AG04450 (cell line): Measurements from ENCODE around the gene DNM3. TPM values are rescaled to one million over a fixed set of nuclear protein-coding genes. Genes with fewer than 3 reads are reported as not detected.
"Not testable (repeated sequence)": the region's sequence is repeated elsewhere in the genome, so short reads cannot be mapped to it uniquely, and the experiment has no call there.

Experiments
- CTCF ChIA-PET: fragments of 300-600, 350-600 bp; formaldehyde crosslinking; extraction: SDS; loops from one replicate; lab custom pipeline; 2022; ENCODE audit warnings: antibody characterized with exemption, inconsistent platforms; lab: Charles Lee
- POLR2A ChIA-PET: fragments of 350-600 bp; formaldehyde crosslinking; extraction: SDS; loops from one replicate; lab custom pipeline; 2021; ENCODE audit warnings: antibody characterized with exemption, inconsistent platforms; lab: Yijun Ruan, JAX
- DNase-seq: peaks from one replicate; pipeline ENCODE4 v3.0.0-alpha.2; 2011; ENCODE audit warnings: low read depth, low spot score
- H3K27ac ChIP-seq: one replicate; pipeline ENCODE4 v1.5.1; 2012; ENCODE audit warnings: low read depth, low read length, control low read depth
- H3K27me3 ChIP-seq: one replicate; pipeline ENCODE4 v1.6.0; 2012; ENCODE audit warnings: low read length; ENCODE audit not compliant: control insufficient read depth, insufficient read depth
- H3K4me3 ChIP-seq: 2 replicates; pipeline ENCODE4 v1.5.1; 2011; ENCODE audit warnings: mild to moderate bottlenecking, low read depth, low read length, control low read depth
- H3K9me3 ChIP-seq: 2 replicates; pipeline ENCODE4 v1.5.1; 2012; ENCODE audit warnings: low read length; ENCODE audit not compliant: control insufficient read depth, insufficient read depth
- polyA plus RNA-seq: library from polyadenylated mRNA; depleted of rRNA; stranded (reverse); fragments of >200 nt; gene quantifications from 2 replicates; pipeline ENCODE4 v1.2.3, GENCODE V29; 2011
- TF ChIP-seq, protein P1 (sequence below): IDR thresholded peaks from 2 replicates; pipeline ENCODE4 v1.5.1; 2011; ENCODE audit warnings: low read depth, low read length, control low read depth, inconsistent platforms

DNM3 gene
- polyA plus RNA-seq, 1 experiment: 0.37 TPM

DNA sequence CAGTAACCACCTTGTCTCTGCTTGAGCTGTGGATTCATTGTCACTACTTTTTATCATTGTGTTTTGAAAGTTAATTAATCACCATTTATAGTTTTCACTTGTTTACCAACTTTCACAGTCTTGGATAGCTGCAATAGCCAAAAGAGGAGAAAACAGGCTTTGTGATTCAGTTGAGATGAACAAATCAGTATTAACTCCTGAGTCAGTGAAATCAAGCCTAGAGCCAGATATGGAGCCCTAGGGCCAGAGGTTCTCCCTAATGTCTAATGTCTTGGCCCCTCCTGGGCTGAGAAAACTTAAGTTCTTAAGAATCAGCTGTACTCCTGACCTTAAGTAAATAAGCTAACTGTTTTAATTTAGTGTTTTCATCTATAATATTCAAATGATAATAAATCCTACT, 228.8 kb downstream of the DNM3 start:
- Histone ChIP-seq H3K9me3 (no peaks in the 10 kb centered on the region), H3K27me3 (no peaks in the 10 kb centered on the region), H3K27ac (no peak overlapping the region), H3K4me3 (no peak overlapping the region)
- CTCF ChIA-PET: interaction anchor here (1.0 to 1.3 kb wide), 2 partner anchors 11 to 329 kb away, joined by 3 to 4 read pairs; no protein-coding TSS in a partner anchor
- TF ChIP-seq, protein P1, sequence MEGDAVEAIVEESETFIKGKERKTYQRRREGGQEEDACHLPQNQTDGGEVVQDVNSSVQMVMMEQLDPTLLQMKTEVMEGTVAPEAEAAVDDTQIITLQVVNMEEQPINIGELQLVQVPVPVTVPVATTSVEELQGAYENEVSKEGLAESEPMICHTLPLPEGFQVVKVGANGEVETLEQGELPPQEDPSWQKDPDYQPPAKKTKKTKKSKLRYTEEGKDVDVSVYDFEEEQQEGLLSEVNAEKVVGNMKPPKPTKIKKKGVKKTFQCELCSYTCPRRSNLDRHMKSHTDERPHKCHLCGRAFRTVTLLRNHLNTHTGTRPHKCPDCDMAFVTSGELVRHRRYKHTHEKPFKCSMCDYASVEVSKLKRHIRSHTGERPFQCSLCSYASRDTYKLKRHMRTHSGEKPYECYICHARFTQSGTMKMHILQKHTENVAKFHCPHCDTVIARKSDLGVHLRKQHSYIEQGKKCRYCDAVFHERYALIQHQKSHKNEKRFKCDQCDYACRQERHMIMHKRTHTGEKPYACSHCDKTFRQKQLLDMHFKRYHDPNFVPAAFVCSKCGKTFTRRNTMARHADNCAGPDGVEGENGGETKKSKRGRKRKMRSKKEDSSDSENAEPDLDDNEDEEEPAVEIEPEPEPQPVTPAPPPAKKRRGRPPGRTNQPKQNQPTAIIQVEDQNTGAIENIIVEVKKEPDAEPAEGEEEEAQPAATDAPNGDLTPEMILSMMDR: no peak
- POLR2A ChIA-PET: no interaction called here
- no peak for DNase-seq

GRCh38 chr1:172071746-172072145, 230.4 kb downstream of the DNM3 start:
- H3K27ac ChIP-seq: no peak overlapping the region
- no peak overlapping the region for H3K4me3 ChIP-seq
- H3K9me3 ChIP-seq: no peaks in the 10 kb centered on the region
- DNase-seq: no peak
- H3K27me3 ChIP-seq: no peaks in the 10 kb centered on the region
- ChIA-PET POLR2A (no interaction called here), CTCF (interaction anchor here (0.7 kb wide), 1 partner anchor 9 kb away, joined by 3 read pairs; no protein-coding TSS in a partner anchor)
- TF ChIP-seq, protein P1: no peak

- H3K27me3 ChIP-seq, DNase-seq, H3K9me3 ChIP-seq, H3K4me3 ChIP-seq, CTCF ChIA-PET, POLR2A ChIA-PET, H3K27ac ChIP-seq: not testable (repeated sequence)
Observed at GRCh38 chr1:172079859-172080258, 238.6 kb downstream of the DNM3 start.

GRCh38 chr1:172083191-172083590, 241.9 kb downstream of the DNM3 start:
- no peak overlapping the region for H3K4me3 ChIP-seq
- no peak for DNase-seq
- H3K9me3 ChIP-seq: no peaks in the 10 kb centered on the region
- H3K27ac ChIP-seq: no peak overlapping the region
- TF ChIP-seq, protein P1: no peak
- ChIA-PET POLR2A (no interaction called here), CTCF (interaction anchor here (0.5 kb wide), 1 partner anchor 368 kb away, joined by 5 read pairs; no protein-coding TSS in a partner anchor)
- H3K27me3 ChIP-seq: no peaks in the 10 kb centered on the region

- Histone ChIP-seq H3K4me3 (no peak overlapping the region), H3K27ac (no peak overlapping the region), H3K9me3 (no peaks in the 10 kb centered on the region), H3K27me3 (no peaks in the 10 kb centered on the region)
- ChIA-PET CTCF (interaction anchor here (1.3 kb wide), 1 partner anchor 314 kb away, joined by 3 read pairs; no protein-coding TSS in a partner anchor), POLR2A (no interaction called here)
- TF ChIP-seq, protein P1: no peak
- DNase-seq: no peak
Observed at GRCh38 chr1:172084876-172085275, 243.6 kb downstream of the DNM3 start.
